Endothelial cell (in vitro differentiated cells): ENCODE measurements around the gene DAD1. TPM values are rescaled to one million over a fixed set of nuclear protein-coding genes. Genes with fewer than 3 reads are reported as not detected.
A peak's percentile ranks its signal among the peaks of the same experiment; 100 is the strongest.

ENCODE experiments used
- DNase-seq: peaks from one replicate; pipeline ENCODE4 v3.0.0; 2021; ENCODE audit warnings: low spot score
- H3K27ac Mint-ChIP-seq: one replicate; pipeline ENCODE4 v1.8.0; 2021; ENCODE audit warnings: mixed read lengths, inconsistent platforms; ENCODE audit not compliant: unreplicated experiment
- H3K27me3 Mint-ChIP-seq: one replicate; pipeline ENCODE4 v1.8.0; 2021; ENCODE audit warnings: mild to moderate bottlenecking, moderate library complexity, mixed read lengths, inconsistent platforms; ENCODE audit not compliant: unreplicated experiment
- H3K36me3 Mint-ChIP-seq: one replicate; pipeline ENCODE4 v1.8.0; 2021; ENCODE audit warnings: mild to moderate bottlenecking, low read depth, mixed read lengths, inconsistent platforms; ENCODE audit not compliant: unreplicated experiment
- H3K4me1 Mint-ChIP-seq: one replicate; pipeline ENCODE4 v1.8.0; 2021; ENCODE audit warnings: mild to moderate bottlenecking, mixed read lengths, inconsistent platforms; ENCODE audit not compliant: unreplicated experiment
- H3K4me3 Mint-ChIP-seq: one replicate; pipeline ENCODE4 v1.8.0; 2021; ENCODE audit warnings: mild to moderate bottlenecking, mixed read lengths, inconsistent platforms; ENCODE audit not compliant: unreplicated experiment
- H3K9me3 Mint-ChIP-seq: one replicate; pipeline ENCODE4 v1.8.0; 2021; ENCODE audit warnings: mixed read lengths, inconsistent platforms; ENCODE audit not compliant: unreplicated experiment
- CTCF ChIP-seq: fragments of 200-600 bp; sonication (generic); IDR thresholded peaks from one replicate; pipeline ENCODE4 v1.5.0; 2021; ENCODE audit warnings: antibody characterized with exemption; ENCODE audit not compliant: unreplicated experiment
- total RNA-seq: library from RNA; stranded (reverse); fragmentation: NEBNext Ultra II Directional; extraction: Animal tissue kit (Norgen Biotek cat#: 25700); gene quantifications from one replicate; pipeline ENCODE4 v1.2.1, GENCODE V29; 2021; ENCODE audit not compliant: unreplicated experiment

DAD1 gene
- total RNA-seq, 1 donor from 2014 or later = 250 TPM

GRCh38 chr14:22541721-22542120 is 47.3 kb downstream of the DAD1 start:
- Mint-ChIP-seq H3K4me1 (peaks cover 54% of the 10 kb centered on the region), H3K27me3 (no peaks in the 10 kb centered on the region), H3K4me3 (no peak overlapping the region), H3K27ac (no peak overlapping the region), H3K9me3 (no peaks in the 10 kb centered on the region), H3K36me3 (no peaks in the 10 kb centered on the region)
- no peak for TF ChIP-seq CTCF
- DNase-seq = no peak

- Mint-ChIP-seq H3K36me3 (no peaks in the 10 kb centered on the region), H3K9me3 (no peaks in the 10 kb centered on the region), H3K27me3 (no peaks in the 10 kb centered on the region), H3K4me3 (no peak overlapping the region), H3K4me1 (peaks cover 46% of the 10 kb centered on the region), H3K27ac (peak overlapping the region; percentile 42)
- TF ChIP-seq CTCF = no peak
- DNase-seq = no peak
These were observed 48.1 kb downstream of the DAD1 start for GRCh38 chr14:22540811-22541360.

GRCh38 chr14:22540293-22540692 is 48.7 kb downstream of the DAD1 start:
- Mint-ChIP-seq H3K4me1 (peaks cover 41% of the 10 kb centered on the region), H3K9me3 (no peaks in the 10 kb centered on the region), H3K36me3 (no peaks in the 10 kb centered on the region), H3K27me3 (no peaks in the 10 kb centered on the region), H3K4me3 (no peak overlapping the region), H3K27ac (peak overlapping the region; percentile 67)
- no peak for TF ChIP-seq CTCF
- no peak for DNase-seq

GRCh38 chr14:22539831-22540230 is 49.2 kb downstream of the DAD1 start:
- H3K9me3 Mint-ChIP-seq = no peaks in the 10 kb centered on the region
- H3K4me1 Mint-ChIP-seq = peaks cover 37% of the 10 kb centered on the region
- no peak overlapping the region for H3K4me3 Mint-ChIP-seq
- no peaks in the 10 kb centered on the region for H3K27me3 Mint-ChIP-seq
- H3K36me3 Mint-ChIP-seq = no peaks in the 10 kb centered on the region
- no peak for DNase-seq
- TF ChIP-seq CTCF = no peak
- peak overlapping the region; percentile 67 for H3K27ac Mint-ChIP-seq

- no peak for TF ChIP-seq CTCF
- no peaks in the 10 kb centered on the region for H3K27me3 Mint-ChIP-seq
- H3K36me3 Mint-ChIP-seq = no peaks in the 10 kb centered on the region
- peaks cover 30% of the 10 kb centered on the region for H3K4me1 Mint-ChIP-seq
- no peaks in the 10 kb centered on the region for H3K9me3 Mint-ChIP-seq
- no peak overlapping the region for H3K4me3 Mint-ChIP-seq
- DNase-seq = no peak
- peak overlapping the region; percentile 86 for H3K27ac Mint-ChIP-seq
These were observed 50.3 kb downstream of the DAD1 start for GRCh38 chr14:22538671-22539228.
